ENCODE data around the gene UBE2G1.

Gene UBE2G1

DNA sequence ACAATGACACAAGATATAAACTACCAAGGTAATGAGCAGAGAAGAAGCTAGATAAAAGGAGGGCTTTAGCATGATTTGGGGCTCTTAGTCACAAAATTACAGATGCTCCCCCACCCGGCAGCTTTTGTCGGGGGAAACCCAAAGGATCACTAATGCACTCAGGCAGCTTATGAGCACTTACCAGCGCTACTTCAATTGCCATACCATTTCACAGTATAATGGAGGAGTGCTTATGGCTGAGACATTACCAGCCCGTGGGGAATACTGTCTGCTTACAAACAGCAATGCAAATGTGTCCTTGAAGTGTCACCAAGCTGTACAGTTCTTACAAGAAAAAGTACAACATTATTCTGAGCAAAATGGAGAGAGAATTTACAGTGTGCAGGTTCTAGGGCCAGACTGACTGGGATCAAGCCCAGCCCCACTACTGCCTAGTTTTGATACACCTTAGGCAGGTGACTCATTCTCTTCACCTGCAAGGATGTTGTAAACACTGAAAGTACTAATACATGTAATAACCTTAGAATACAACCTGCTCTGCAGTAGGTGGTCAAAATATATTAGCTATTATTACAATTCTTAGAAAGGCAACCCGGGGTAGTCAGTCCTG is 119.0 kb downstream of the UBE2G1 start:
- Histone ChIP-seq H3K9me3 (ENCODE audit: insufficient read depth, low read length) (no peaks in the 10 kb centered on the region), H2AFZ (ENCODE audit: low read depth, low read length, severe bottlenecking) (no peak overlapping the region), H3K9ac (ENCODE audit: low read length) (no peak overlapping the region), H3K36me3 (ENCODE audit: low read length) (no peaks in the 10 kb centered on the region), H4K20me1 (ENCODE audit: low read depth, low read length) (peaks cover 8% of the 10 kb centered on the region), H3K27ac (ENCODE audit: low read depth, low read length) (no peak overlapping the region), H3K4me3 (ENCODE audit: insufficient read depth, low read length, poor library complexity, severe bottlenecking) (no peak overlapping the region), H3K27me3 (ENCODE audit: low read length) (no peaks in the 10 kb centered on the region), H3K79me2 (ENCODE audit: insufficient read depth, low read length) (peaks cover 93% of the 10 kb centered on the region), H3K9me2 (replicated peaks; ENCODE audit: insufficient read depth, low read length) (no peaks in the 10 kb centered on the region), H3K4me2 (ENCODE audit: low read depth, low read length, poor library complexity, severe bottlenecking) (no peak overlapping the region), H3F3A (ENCODE audit: insufficient read depth) (no peaks in the 10 kb centered on the region)
- TF ChIP-seq CTCF (IDR thresholded peaks at IDR 0.05; ENCODE audit: insufficient read depth, low read length, poor library complexity, severe bottlenecking) (no peak), EZH2phosphoT487 (conservative IDR thresholded peaks at IDR 0.05; ENCODE audit: low read length) (no peak)

DNA sequence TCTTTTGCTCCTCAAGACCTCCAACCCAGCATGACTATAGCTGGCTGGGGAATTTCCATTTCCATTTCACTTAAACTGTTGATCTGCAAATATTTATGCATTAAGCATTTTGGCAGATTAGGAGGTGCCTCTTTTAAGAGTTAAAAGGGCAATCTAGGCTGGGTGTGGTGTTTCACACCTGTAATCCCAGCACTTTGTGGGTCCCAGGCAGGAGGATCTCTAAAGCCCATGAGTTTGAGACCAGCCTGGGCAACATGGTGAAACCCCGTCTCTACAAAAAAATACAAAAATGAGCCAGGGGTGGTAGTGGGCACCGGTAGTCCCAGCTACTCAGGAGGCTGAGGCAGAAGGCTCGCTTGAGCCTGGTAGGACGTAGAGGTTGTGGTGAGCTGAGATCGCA is 119.8 kb downstream of the UBE2G1 start:
- Histone ChIP-seq H3K9me3 (ENCODE audit: insufficient read depth, low read length) (no peaks in the 10 kb centered on the region), H2AFZ (ENCODE audit: low read depth, low read length, severe bottlenecking) (no peak overlapping the region), H3K36me3 (ENCODE audit: low read length) (no peaks in the 10 kb centered on the region), H3K4me3 (ENCODE audit: insufficient read depth, low read length, poor library complexity, severe bottlenecking) (no peak overlapping the region), H3K9ac (ENCODE audit: low read length) (no peak overlapping the region), H3K27me3 (ENCODE audit: low read length) (no peaks in the 10 kb centered on the region), H3K27ac (ENCODE audit: low read depth, low read length) (no peak overlapping the region), H3K79me2 (ENCODE audit: insufficient read depth, low read length) (peaks cover 89% of the 10 kb centered on the region), H3K4me2 (ENCODE audit: low read depth, low read length, poor library complexity, severe bottlenecking) (no peak overlapping the region), H3K9me2 (replicated peaks; ENCODE audit: insufficient read depth, low read length) (no peaks in the 10 kb centered on the region), H4K20me1 (ENCODE audit: low read depth, low read length) (peaks cover 8% of the 10 kb centered on the region), H3F3A (ENCODE audit: insufficient read depth) (no peaks in the 10 kb centered on the region)
- TF ChIP-seq EZH2phosphoT487 (conservative IDR thresholded peaks at IDR 0.05; ENCODE audit: low read length) (no peak), CTCF (IDR thresholded peaks at IDR 0.05; ENCODE audit: insufficient read depth, low read length, poor library complexity, severe bottlenecking) (no peak)

GRCh38 chr17:4241535-4241934 is 124.9 kb downstream of the UBE2G1 start:
- Histone ChIP-seq H3K9me2 (replicated peaks; ENCODE audit: insufficient read depth, low read length) (no peaks in the 10 kb centered on the region), H3K4me2 (ENCODE audit: low read depth, low read length, poor library complexity, severe bottlenecking) (no peak overlapping the region), H3F3A (ENCODE audit: insufficient read depth) (0 out of 2 replicates have a peak, but pooled peaks cover 3% of the 10 kb centered on the region), H2AFZ (ENCODE audit: low read depth, low read length, severe bottlenecking) (no peak overlapping the region), H3K4me3 (ENCODE audit: insufficient read depth, low read length, poor library complexity, severe bottlenecking) (no peak overlapping the region), H3K9ac (ENCODE audit: low read length) (no peak overlapping the region), H4K20me1 (ENCODE audit: low read depth, low read length) (no peaks in the 10 kb centered on the region), H3K79me2 (ENCODE audit: insufficient read depth, low read length) (peaks cover 40% of the 10 kb centered on the region), H3K27ac (ENCODE audit: low read depth, low read length) (no peak overlapping the region), H3K36me3 (ENCODE audit: low read length) (peaks cover 9% of the 10 kb centered on the region; the same call in 1 of the 2 replicates), H3K27me3 (ENCODE audit: low read length) (no peaks in the 10 kb centered on the region), H3K9me3 (ENCODE audit: insufficient read depth, low read length) (no peaks in the 10 kb centered on the region)
- TF ChIP-seq EZH2phosphoT487 (conservative IDR thresholded peaks at IDR 0.05; ENCODE audit: low read length) (no peak), CTCF (IDR thresholded peaks at IDR 0.05; ENCODE audit: insufficient read depth, low read length, poor library complexity, severe bottlenecking) (no peak)

Data from SU-DHL-6 (cell line).